ENCODE results near the gene IRAK1. TPM values are rescaled to one million over a fixed set of nuclear protein-coding genes. Genes with fewer than 3 reads are reported as not detected.
A peak's percentile ranks its signal among the peaks of the same experiment; 100 is the strongest.

IRAK1 gene
- total and polyA plus RNA-seq, 10 of the 15 experiments (the other 5 are each of a cell fraction or from before 2014, with no cell fraction given): 4.2 to 136 (median 39.5) TPM

GRCh38 chrX:154010330-154011087 lies 9.2 kb downstream of the IRAK1 start:
- in situ Hi-C loops (cut with MboI): no loop called here
- Histone ChIP-seq H2AFZ (ENCODE audit: control insufficient read depth, low read depth, low read length) (no peak overlapping the region), H4K20me1 (ENCODE audit: control insufficient read depth, insufficient read depth) (no peaks in the 10 kb centered on the region), H3K36me3 (ENCODE audit: control insufficient read depth in 2 of 2, insufficient read depth in 2 of 2, low read length in 1 of 2) (no peaks in the 10 kb centered on the region; a peak in 3 of 4 replicates), H3K9me3 (replicated peaks; ENCODE audit: control insufficient read depth, insufficient read depth, low read length) (no peaks in the 10 kb centered on the region), H3K4me1 (ENCODE audit: control insufficient read depth, insufficient read depth, low read length) (peaks cover 9% of the 10 kb centered on the region), H3K27ac (ENCODE audit: control insufficient read depth, insufficient read depth) (no peak overlapping the region), H3K4me2 (ENCODE audit: control insufficient read depth, insufficient read depth) (no peak overlapping the region), H3K27me3 (replicated peaks in 1 of 2; ENCODE audit: control insufficient read depth in 2 of 2, insufficient read depth in 2 of 2, low read length in 1 of 2) (no peaks in the 10 kb centered on the region), H3K4me3 (no peak overlapping the region), H3K9ac (ENCODE audit: control insufficient read depth, insufficient read depth, low read length) (no peak overlapping the region), H3K79me2 (ENCODE audit: control insufficient read depth, insufficient read depth, low read length) (no peaks in the 10 kb centered on the region; the same call in none of the 2 replicates)
- TSS peak; percentile 73 for BruUV-seq (replicated peaks)
- no peak for DNase-seq (ENCODE audit: low read depth, low spot score)
- ChIA-PET RAD21 (ENCODE audit: unreplicated experiment) (interaction anchor here (0.6 to 1.5 kb wide), 3 partner anchors 9 to 252 kb away, joined by 3 read pairs; no protein-coding TSS in a partner anchor), SMC1A (ENCODE audit: uncharacterized antibody, unreplicated experiment) (interaction anchor here (0.8 to 2.5 kb wide), 3 partner anchors 7 to 34 kb away, joined by 3 to 7 read pairs (median 4); no protein-coding TSS in a partner anchor), CTCF (interaction anchor here (0.9 to 5.6 kb wide), 3 partner anchors 8 to 42 kb away, joined by 3 to 35 read pairs (median 4); partner anchors contain the start of genes HCFC1 and IRAK1), POLR2A (interaction anchor here (0.9 to 1.3 kb wide), 2 partner anchors 8 to 17 kb away, joined by 3 read pairs; no protein-coding TSS in a partner anchor)
- intact Hi-C loops (cut with micrococcal nuclease; ENCODE audit: unreplicated experiment): loop anchor here (5.0 kb wide), 1 partner anchor 42 kb away; no protein-coding TSS in a partner anchor
- TF ChIP-seq POU2F2 (IDR thresholded peaks at IDR 0.05; ENCODE audit: borderline replicate concordance, low read depth, low read length) (no peak), POLR2AphosphoS2 (IDR thresholded peaks at IDR 0.05; ENCODE audit: low read depth, low read length) (no peak), POLR2A (IDR thresholded peaks at IDR 0.05; ENCODE audit: low read depth, low read length) (peak; percentile 37; the same call in 1 of the 2 replicates)
- no peak for FAIRE-seq
- no peak for ATAC-seq
- WGBS (ENCODE audit: insufficient coverage, insufficient replicate concordance, low lambda C conversion rate, missing lambda C conversion rate): 69% methylated on average over 18 of the region's 18 CpGs

GRCh38 chrX:154008521-154008920 lies 11.2 kb downstream of the IRAK1 start:
- no peaks in the 10 kb centered on the region; a peak in 3 of 4 replicates for H3K36me3 ChIP-seq (ENCODE audit: control insufficient read depth in 2 of 2, insufficient read depth in 2 of 2, low read length in 1 of 2)
- H3K9ac ChIP-seq (ENCODE audit: control insufficient read depth, insufficient read depth, low read length): peak overlapping the region; percentile 30; the same call in 1 of the 2 replicates
- ATAC-seq (peak; percentile 55), FAIRE-seq (no peak), DNase-seq (ENCODE audit: low read depth, low spot score) (no peak)
- CTCF ChIA-PET: interaction anchor here (0.7 to 1.7 kb wide), 5 partner anchors 12 to 41 kb away, joined by 3 to 8 read pairs (median 5); partner anchors contain the start of gene HCFC1
- H4K20me1 ChIP-seq (ENCODE audit: control insufficient read depth, insufficient read depth): no peaks in the 10 kb centered on the region
- H3K27ac ChIP-seq (ENCODE audit: control insufficient read depth, insufficient read depth): peak overlapping the region; percentile 76
- intact Hi-C loops (cut with micrococcal nuclease; ENCODE audit: unreplicated experiment): loop anchor here (1.0 kb wide), 1 partner anchor 39 kb away; no protein-coding TSS in a partner anchor
- H2AFZ ChIP-seq (ENCODE audit: control insufficient read depth, low read depth, low read length): no peak overlapping the region
- SMC1A ChIA-PET (ENCODE audit: uncharacterized antibody, unreplicated experiment): interaction anchor here (1.5 to 2.5 kb wide), 3 partner anchors 9 to 40 kb away, joined by 7 to 14 read pairs (median 8); no protein-coding TSS in a partner anchor
- H3K4me1 ChIP-seq (ENCODE audit: control insufficient read depth, insufficient read depth, low read length): peaks cover 10% of the 10 kb centered on the region
- RAD21 ChIA-PET (ENCODE audit: unreplicated experiment): interaction anchor here (0.8 to 2.3 kb wide), 8 partner anchors 23 to 84 kb away, joined by 3 to 31 read pairs (median 7); partner anchors contain the start of gene HCFC1
- 9% methylated on average over 4 of the region's 4 CpGs for WGBS (ENCODE audit: insufficient coverage, insufficient replicate concordance, low lambda C conversion rate, missing lambda C conversion rate)
- no peaks in the 10 kb centered on the region for H3K27me3 ChIP-seq (replicated peaks in 1 of 2; ENCODE audit: control insufficient read depth in 2 of 2, insufficient read depth in 2 of 2, low read length in 1 of 2)
- H3K4me2 ChIP-seq (ENCODE audit: control insufficient read depth, insufficient read depth): peak overlapping the region; percentile 38
- BruUV-seq (replicated peaks): no TSS peak
- H3K79me2 ChIP-seq (ENCODE audit: control insufficient read depth, insufficient read depth, low read length): no peaks in the 10 kb centered on the region; the same call in none of the 2 replicates
- H3K9me3 ChIP-seq (replicated peaks; ENCODE audit: control insufficient read depth, insufficient read depth, low read length): no peaks in the 10 kb centered on the region
- POLR2A ChIA-PET: interaction anchor here (0.7 to 2.1 kb wide), 7 partner anchors 10 to 61 kb away, joined by 3 to 10 read pairs (median 6); no protein-coding TSS in a partner anchor
- in situ Hi-C loops (cut with MboI): no loop called here
- H3K4me3 ChIP-seq: no peak overlapping the region
- TF ChIP-seq RFX5 (IDR thresholded peaks at IDR 0.05; ENCODE audit: low read depth, low read length) (no peak), NRF1 (conservative IDR thresholded peaks at IDR 0.05; ENCODE audit: low read depth, low read length) (no peak), CTCF (IDR thresholded peaks at IDR 0.05 in 2 of 3, conservative IDR thresholded peaks at IDR 0.05 in 1 of 3; ENCODE audit: control insufficient read depth in 2 of 3, extremely low read depth in 1 of 3, insufficient read depth in 1 of 3, low read depth in 3 of 3, low read length in 3 of 3) (no peak), RCOR1 (conservative IDR thresholded peaks at IDR 0.05; ENCODE audit: low read depth, low read length) (no peak), TCF3 (IDR thresholded peaks at IDR 0.05; ENCODE audit: borderline replicate concordance, insufficient read depth, low read depth, low read length) (no peak), NFYA (IDR thresholded peaks at IDR 0.05; ENCODE audit: borderline replicate concordance, low read depth, low read length) (no peak), TBL1XR1 (IDR thresholded peaks at IDR 0.05; ENCODE audit: low read depth, low read length) (no peak), DPF2 (IDR thresholded peaks at IDR 0.05) (no peak)
